MV-4-11 (cell line): ENCODE results near the gene FBLN1.
A peak's percentile ranks its signal among the peaks of the same experiment; 100 is the strongest.

Experiments
- DNase-seq: peaks from one replicate; lab custom pipeline; 2025; lab: John Stamatoyannopoulos, UW

Gene FBLN1

DNA sequence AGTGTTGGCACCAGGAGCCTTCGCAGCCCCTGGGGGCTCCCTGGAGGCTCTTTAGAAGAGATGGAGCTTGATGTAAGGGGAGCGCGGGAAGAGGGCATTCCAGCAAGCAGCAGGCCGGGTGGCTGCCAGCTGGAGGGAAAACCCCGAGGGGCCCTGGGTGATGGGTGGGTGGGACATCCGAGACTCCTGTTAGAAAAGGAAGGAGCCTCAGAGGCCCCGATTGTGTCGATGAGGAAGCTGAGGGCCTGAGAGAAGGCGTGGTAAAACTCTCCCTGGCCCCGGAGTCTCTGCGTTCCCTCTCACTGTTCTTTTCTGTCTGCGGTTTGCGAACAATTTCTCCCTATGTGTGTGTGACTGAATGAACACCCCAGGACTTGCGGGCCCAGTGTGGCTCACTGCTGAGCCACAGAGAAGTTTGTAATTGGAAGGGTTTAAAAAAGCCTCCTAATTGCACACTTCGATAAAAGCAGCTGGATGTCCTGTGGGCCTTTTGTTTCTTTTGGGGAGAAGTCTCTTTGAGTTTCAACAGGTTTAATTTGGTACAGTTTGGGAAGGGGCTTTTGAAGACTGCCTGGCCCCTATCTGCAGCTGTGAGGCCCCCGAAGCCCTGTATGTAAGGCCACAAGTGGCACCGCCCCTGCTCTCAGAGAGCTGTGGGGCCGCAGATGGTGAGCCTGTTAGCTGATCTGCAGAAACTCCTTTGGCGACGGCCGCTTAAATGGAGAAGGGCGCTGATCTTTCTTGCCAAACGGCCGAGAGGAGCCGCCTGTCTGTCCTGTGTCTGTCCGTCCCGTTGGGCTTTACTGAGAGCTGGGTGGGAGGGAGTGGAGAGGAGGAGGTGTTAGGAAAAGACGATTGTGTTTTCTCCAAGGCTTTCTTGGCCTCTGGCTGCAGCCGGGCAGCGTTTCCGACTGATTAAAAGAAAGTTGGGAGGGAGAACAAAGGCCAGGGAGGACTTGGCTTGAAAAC, 2.0 kb downstream of the FBLN1 start:
- DNase-seq: peak; percentile 70

DNA sequence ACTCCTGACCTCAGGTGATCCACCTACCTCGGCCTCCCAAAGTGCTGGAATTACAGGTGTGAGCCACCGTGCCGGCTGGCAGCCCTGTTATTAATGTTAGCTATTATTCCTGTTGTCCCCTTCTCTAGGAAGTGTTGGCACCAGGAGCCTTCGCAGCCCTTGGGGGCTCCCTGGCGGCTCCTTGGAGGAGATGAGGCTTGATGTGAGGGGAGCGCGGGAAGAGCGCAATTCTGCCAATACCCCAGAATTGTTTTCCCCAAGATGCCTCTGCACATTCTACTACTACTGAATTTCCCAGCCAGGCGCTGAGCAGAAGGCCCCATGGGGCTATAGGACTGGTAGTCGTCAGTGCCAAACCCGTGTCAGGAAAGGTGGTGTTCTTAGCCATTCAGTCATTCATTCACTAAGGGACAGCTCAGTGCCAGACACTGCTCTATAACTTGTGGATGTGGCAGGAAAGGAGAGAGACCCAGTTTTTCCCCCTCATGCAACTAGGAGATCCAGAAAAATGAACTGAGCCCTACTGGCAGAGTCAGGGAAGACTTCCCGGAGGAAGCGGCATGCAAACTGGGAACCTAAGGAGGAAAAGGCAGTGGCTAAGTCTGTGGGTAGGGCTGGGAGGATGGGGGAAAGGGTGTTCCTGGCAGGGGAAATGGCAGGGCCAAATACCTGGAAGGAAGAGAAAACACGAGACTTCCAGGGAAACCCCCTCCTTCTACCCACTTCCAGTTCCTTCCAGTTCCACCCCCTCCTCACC, 3.5 kb downstream of the FBLN1 start:
- DNase-seq: no peak

DNA sequence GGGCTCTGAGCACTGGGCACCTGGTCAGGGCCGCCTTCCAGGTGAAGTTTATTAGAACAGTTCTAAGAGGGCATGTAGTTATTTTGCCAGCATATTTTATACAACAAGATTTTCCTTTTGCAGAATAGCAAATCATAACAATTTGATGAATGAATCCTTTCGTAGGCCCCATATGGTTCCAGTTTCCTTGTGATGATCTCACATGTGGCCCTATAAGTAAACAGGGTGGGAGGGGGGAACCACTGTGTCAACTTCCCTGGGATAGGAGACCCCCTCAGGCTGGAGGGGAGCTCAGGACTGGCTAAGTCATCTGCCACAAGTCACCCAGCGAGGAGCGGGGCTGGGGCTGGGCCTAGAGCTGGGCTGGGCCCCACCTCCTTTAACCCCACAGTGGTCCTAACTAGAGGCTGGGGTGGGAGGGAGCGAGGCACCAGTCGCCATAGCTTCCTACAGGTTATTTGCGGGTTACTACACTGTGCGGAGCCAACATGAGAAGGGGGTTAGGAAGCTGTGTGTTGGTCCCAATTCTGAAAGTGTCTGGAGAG, 4.2 kb downstream of the FBLN1 start:
- no peak for DNase-seq

DNA sequence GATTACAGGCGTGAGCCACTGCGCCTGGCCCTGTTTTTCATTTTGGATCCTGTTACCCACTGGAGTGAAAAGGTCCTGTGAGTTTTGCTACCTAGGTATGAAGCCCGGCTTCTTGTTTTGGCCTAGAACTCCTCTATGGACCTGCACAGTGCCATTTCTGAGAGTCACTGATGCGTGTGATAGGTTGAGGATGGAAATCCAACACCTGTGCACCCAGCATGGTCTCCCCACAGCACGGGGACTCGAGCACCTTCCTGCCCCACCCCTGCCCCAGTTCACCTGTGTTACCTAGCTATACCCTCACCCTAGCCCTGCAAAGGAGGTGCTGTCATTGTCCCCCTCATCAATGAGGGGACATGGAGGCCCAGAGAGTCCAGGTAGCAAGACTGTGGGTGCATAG, 5.1 kb downstream of the FBLN1 start:
- no peak for DNase-seq

DNA sequence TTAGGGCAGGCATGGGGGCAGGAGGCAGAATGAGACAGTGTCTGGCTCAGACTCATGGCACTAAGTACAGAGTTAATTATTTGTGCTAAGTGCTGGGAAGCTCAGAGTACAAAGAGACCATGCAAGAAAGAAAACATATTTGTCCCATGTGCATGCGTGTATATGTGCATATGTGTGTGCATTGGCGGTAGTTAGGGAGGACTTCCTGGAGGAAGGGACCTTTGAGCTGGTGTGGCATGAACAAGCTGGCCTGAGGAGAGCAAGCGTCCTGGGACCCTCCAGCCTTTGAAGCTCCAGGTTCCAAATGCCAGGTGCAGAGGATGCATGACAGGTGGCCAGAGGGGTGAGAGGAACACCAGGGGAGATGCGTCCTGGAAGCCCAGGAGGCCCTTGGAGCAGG, 6.1 kb downstream of the FBLN1 start:
- DNase-seq: no peak

DNA sequence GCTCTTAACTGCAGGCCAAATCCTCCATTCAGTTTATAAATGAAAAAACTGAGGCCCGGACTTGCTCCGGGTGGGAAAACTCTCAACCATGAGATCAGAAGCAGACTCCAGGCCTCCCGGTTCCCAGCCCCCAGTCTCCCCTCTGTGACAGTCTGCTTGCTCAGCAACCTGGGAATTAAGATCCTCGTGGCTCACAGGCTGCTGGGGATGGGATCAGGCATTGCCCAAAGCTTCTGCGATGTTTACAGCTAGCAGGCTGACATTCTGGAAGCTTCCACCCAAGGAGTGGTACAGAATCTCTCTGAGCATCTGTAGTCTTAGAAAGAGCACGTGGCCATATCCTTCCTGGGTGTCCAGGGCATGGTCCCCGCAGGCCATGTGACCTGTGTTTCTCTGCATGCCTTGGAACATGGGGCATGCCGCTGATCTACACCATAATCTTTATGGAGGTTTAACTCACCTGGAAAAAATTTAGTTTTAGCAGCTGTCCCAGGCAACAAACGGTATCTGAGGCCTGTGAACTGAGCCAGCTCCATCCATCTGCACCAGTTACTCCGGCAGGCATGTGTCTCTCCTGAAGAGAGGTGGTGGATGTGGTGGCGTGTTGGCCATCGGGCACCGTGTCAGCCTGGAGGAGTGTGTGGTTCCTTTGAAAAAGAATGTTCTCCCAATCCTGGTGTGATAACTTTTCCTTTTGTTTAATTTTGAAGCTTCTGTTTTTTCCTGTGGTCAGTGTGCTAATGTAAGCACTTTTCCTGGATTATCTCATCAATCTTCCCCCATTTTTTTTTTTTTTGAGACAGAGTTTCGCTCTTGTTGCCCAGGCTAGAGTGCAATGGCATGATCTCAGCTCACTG, 7.9 kb downstream of the FBLN1 start:
- DNase-seq: no peak

DNA sequence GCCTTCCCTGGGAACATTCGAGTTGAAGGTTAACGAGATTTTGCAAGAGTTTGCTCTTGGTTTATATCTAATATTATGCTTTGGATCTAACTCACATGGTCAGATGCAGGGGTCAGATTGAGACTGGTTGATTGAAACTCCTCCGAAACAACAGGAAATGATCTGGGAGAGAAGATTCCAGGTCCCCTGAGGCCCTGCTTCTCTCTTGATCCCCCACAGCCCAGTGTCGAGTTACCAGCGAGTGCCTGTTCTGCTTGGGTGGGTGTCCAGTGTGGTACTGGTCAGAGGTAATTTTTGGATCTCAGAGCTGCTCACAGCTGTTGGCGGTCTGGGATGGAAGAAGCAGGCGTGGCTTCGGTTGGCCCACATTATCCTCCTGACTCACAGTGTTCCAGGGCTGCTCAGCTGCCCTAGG, 9.2 kb downstream of the FBLN1 start:
- DNase-seq: no peak

DNA sequence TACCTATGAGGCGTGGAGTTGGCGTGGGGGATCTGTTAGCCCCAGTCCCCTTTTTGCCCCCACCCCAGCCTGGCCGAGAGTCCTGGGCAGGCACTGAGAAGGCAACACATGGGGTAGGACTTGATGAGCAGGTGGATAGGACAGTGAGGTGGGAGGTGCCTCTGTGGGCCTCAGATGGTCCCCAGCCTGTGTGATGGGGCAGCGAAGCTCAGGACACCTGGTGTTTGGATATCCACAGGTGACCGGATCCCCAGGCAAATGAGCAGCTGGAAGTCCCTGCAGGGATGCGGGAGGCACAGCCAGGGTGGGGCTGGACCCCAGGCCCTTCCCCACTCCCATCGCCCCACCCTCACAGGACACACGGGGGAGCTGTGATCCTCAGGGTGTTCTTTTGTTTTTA, 9.7 kb downstream of the FBLN1 start:
- DNase-seq: no peak

DNA sequence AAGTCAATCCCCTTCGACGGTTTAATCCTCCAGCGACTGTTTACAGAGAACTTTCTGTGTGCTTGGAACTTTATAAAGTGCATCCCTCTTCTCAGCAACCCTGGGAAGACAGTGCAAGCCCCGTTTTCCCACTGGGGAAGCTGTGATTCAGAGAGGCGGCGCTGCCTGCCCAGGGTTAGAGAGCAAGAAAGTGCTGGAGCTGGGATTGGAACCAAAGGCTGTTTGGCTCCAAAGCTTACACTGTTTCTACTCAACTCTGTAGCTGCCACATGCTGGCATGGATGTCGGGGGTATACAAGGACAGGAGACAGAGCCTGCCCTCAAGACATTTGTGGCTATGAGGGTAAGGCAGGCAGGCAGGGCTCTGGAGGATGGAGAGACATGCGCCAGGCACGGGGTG, 13.0 kb downstream of the FBLN1 start:
- DNase-seq: no peak

DNA sequence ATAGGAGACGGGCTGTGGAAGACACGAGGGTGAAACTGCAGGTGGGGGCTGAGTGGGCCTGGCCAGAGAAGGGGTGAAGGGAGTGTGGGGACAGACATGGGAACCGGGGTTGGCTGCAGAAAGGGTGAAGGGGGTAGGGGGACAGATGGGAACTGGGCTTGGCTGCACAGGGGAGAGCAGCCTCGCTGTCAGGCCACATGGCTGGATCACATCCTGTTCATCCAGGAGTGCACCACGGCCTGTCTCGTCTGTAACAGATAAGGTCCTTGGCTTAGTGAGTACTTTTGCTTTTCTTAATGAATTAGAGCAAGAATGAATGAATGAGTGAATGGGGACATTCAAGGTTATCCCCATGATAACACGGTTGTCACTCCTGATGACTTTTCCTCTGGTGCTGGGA, 13.5 kb downstream of the FBLN1 start:
- no peak for DNase-seq

DNA sequence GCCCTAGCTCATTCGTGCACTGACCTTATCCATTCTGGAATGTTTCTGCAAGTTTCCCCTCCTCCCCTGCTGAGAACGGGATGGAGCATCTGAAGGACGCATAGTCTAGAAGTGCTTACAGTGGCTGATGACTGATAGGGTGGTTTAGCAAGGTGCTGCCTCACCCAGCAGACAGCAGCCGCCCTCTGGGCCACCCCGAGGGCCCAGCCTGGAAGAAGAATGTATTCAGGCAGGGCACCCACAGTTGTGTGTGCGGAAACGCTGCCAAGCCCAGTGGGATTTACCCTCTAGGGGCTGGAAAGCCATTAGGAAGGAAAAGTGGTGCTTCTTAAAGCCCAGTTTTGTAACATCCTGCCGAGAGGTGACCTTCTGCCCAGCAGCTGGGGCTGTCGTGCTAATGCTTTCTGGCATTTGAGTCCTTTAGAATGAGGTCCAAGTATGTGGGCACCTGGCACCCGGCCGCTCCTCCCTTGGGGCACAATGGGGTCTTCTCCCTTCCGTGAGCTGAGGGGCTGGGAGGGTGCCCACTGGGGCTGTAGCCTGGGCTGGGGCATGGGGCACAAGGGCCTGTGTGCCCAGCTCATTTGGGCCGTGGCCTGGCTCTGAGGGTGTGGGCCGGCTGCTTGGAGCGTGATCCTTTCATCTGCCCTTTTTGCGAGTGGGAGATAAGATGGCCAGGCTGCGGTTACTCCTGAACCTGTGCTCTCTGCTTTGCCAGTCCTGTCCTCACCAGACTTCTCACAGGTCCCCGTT, 14.4 kb downstream of the FBLN1 start:
- DNase-seq: no peak

DNA sequence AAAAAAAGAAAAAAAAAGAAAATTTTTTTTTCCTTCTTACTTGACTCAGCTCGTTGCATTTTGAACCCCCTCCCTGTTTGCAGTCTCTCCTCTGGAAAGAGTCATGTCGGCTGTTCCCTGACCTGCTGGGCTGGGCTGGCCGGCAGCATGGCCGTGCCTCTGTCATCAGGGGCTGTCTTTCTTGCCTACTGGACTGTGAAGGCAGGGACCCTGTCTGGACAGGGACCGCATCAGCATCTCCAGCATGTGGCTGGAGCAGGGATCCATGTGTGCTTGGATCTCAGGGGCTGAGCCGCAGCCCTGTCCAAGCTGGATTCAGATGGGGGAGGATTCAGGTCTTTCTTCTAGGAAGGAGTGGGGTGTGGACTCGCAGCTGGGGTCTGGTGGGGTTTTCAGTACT, 15.5 kb downstream of the FBLN1 start:
- DNase-seq: no peak

DNA sequence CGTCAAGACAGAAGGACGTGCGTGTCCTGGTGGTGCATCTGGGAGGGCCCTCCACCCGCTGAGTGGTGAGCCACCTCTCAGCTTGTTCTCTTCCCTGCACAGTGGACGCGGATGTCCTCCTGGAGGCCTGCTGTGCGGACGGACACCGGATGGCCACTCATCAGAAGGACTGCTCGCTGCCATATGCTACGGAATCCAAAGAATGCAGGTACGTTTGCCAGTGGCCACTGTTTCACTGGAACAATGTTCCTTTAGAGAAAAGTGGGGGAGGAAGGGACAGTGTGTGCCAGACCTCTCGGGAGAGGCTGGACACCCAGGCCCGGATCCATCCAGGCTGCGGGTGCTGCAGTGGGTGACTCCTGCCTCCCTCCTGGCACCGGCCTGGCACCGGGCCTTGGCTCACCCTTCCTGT, 15.9 kb downstream of the FBLN1 start:
- DNase-seq: no peak

DNA sequence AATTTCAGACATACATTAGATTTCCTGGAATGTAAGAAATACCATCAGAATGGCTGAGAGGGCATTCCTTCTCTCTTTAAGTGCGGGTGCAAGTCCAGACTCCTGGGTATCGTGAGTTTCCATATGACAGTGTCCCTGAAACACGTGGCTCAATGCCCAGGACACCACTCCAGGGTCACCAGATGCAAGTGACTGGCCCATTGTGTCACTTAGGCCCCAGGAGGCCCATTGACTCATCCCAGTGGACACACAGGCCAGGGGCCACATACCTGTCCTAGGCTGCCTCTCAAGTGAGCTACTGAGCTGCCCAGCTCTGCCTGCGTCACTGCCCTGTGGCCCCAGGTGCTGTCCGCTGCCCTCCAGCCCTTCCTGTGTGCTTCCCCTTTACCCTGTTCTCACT, 18.5 kb downstream of the FBLN1 start:
- no peak for DNase-seq

DNA sequence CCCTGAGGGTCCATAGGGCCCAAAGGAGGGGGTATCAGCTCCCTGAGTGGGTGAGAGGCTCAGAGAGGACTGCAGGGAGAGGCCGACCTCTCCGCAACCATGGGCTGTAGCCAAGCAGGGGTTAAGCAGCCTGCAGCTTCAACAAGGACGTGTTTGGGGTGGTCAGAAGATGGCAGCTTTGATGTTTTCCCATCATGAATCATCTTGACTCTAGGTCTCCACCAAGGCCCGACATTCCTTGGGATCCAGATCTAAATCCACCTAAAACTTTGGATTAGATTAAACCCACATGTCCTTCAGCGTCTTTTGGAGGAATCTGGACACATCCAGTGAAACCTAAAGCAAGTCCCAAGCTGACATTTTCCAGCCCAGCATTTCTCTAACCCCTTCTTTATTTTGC, 19.8 kb downstream of the FBLN1 start:
- DNase-seq: no peak

DNA sequence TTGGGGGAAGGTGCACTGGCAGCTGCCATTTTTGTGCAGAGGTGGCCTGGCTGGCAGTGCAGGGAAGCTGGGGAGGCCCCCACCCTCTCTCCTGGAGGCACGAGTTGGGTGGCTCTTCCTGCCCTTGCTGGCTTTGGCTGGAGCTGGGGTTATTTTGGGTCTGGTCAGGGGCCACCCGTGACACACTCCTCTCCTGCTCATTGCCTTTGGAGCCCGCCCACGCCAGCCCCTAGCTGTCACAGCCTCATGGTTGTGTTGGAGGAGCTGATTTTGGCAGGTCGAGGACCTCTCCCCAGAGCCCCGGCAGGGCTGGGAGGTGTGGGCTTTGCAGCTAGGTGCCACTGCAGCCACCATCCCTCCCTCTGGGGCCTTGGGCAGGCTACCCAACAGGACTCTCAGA, 21.5 kb downstream of the FBLN1 start:
- DNase-seq: no peak

DNA sequence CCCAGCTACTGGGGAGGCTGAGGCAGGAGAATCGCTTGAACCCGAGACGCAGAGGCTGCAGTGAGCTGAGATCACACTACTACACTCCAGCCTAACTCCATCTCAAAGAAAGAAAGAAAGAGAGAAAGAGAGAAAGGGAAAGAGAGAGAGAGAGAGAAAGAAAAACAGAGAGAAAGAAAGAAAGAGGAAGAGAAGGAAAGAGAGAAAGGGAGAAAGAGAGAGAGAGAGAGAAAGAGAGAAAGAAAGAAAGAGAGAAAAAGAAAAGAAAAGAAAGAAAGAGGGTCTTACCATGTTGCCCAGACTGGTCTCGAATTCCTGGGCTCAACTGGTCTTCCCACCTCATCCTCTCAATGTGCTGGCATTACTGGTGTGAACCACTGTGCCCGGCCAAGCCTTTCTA, 22.3 kb downstream of the FBLN1 start:
- DNase-seq: no peak

DNA sequence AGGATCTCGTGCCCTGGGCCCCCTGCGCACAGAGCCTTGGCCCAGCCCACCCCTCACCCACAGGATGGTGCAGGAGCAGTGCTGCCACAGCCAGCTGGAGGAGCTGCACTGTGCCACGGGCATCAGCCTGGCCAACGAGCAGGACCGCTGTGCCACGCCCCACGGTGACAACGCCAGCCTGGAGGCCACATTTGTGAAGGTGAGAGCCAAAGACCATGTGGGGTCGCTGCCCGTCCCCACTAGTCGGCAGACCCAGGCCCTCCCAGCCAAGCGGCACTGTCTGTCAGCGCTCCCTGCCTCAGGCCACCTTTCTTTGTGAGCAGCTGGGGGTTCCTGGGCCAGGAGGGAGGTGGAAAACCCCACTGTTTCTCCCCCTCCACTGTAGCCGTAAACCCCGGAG, 22.8 kb downstream of the FBLN1 start:
- DNase-seq: no peak

DNA sequence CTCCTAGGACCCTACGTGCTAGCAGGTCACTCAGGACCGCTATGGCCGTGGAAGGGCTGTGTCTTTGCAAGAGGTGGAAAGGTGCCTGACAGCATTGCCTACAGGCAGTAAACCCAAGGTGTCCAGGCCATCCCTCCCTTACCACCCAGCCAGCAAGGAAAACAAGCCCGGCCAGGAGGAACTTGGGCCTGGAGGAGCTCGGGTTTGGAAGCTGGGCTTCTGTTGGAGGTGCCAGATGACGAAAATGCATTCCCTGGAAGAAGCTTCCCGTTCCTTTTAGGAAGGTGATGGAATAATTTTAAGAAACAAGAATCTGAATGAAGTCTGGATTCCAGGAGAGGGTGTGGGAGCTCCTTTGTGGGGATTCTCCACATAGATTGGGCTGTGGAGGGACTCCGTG, 23.6 kb downstream of the FBLN1 start:
- DNase-seq: no peak

DNA sequence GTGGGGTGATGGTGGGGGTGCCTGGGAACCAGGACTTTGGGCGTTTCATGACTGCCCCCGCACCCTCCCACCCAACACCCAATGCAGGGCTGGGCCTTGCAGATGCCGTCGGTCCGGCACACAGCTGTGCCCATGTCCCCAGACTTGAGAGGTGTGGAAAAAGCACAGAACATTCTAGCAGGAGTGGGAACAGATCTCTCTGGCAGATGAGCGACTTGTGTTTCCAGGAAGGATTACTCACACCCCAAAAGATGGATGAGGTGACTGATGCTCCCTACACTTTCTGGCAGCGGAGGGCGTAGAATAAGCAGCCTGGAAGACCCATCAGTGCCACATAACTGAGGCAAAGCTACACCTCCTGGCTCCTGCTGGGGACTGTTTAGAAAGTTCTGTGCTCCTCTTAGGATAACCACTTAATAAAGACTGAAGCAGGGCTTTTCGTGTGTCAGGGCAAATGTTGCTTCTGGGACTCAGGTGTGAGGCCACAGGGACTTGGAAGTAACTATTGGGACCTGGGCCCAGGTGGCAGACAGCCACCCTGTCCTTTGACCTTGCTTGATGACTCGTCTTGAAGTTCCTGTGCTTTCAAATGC, 24.2 kb downstream of the FBLN1 start:
- DNase-seq: no peak

DNA sequence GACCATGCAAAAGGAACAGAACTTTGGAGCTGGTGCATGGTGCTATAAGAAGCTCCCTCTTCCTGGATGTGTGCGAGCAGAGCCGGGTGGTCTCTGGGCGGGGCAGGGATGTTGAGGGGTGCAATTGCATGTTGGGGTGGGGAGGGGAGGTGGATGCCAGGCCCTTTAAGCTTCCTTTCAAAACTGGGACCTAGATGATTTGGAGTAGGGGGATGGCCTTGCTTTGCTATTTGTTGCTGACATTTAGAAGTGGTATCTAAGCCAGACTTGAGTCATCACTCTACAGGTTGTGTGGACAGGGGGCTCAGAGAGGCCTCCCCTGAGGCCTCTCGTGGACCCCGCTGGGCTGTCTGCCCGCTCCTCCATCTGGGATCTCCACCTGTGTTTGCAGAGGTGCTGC, 24.8 kb downstream of the FBLN1 start:
- no peak for DNase-seq
